Calu3 (cell line): Measurements from ENCODE around the gene SLC22A15. TPM values are rescaled to one million over a fixed set of nuclear protein-coding genes. Genes with fewer than 3 reads are reported as not detected.
"Not testable (repeated sequence)": the region's sequence is repeated elsewhere in the genome, so short reads cannot be mapped to it uniquely, and the experiment has no call there.

ENCODE experiments used
- BruUV-seq: library from RNA; stranded (reverse); fragments of 400-500 nt; replicated peaks from 2 replicates; lab custom pipeline; 2021; lab: Mats Ljungman, UMichigan
- CTCF ChIA-PET: fragments of 300-600 bp; sonication (Branson Sonifier 250); formaldehyde crosslinking; loops from one replicate; lab custom pipeline; 2022; ENCODE audit warnings: antibody characterized with exemption; lab: Charles Lee
- DNase-seq: peaks from one replicate; pipeline ENCODE4 v3.0.0; 2022
- H3K27ac Mint-ChIP-seq: one replicate; pipeline ENCODE4 v1.8.0; 2022; ENCODE audit warnings: mixed read lengths; ENCODE audit not compliant: unreplicated experiment
- H3K27me3 Mint-ChIP-seq: one replicate; pipeline ENCODE4 v1.8.0; 2022; ENCODE audit warnings: mixed read lengths; ENCODE audit not compliant: unreplicated experiment
- H3K36me3 Mint-ChIP-seq: one replicate; pipeline ENCODE4 v1.8.0; 2022; ENCODE audit warnings: mild to moderate bottlenecking, moderate library complexity, mixed read lengths; ENCODE audit not compliant: insufficient read depth, unreplicated experiment
- H3K4me1 Mint-ChIP-seq: one replicate; pipeline ENCODE4 v1.8.0; 2022; ENCODE audit warnings: mild to moderate bottlenecking, low read depth, mixed read lengths; ENCODE audit not compliant: unreplicated experiment
- H3K4me3 Mint-ChIP-seq: one replicate; pipeline ENCODE4 v1.8.0; 2022; ENCODE audit warnings: mild to moderate bottlenecking, low read depth, moderate library complexity, mixed read lengths; ENCODE audit not compliant: unreplicated experiment
- H3K9me3 Mint-ChIP-seq: one replicate; pipeline ENCODE4 v1.8.0; 2022; ENCODE audit warnings: low read depth, mixed read lengths; ENCODE audit not compliant: unreplicated experiment
- CTCF ChIP-seq: fragments of 200-600 bp; IDR thresholded peaks from one replicate; pipeline ENCODE4 v1.8.0; 2022; ENCODE audit warnings: antibody characterized with exemption; ENCODE audit not compliant: unreplicated experiment
- intact Hi-C: fragments of 100-400 bp; cut with micrococcal nuclease; formaldehyde crosslinking; loops from one replicate; pipeline ENCODE4 v1.10.0; 2022; ENCODE audit not compliant: unreplicated experiment
- total RNA-seq: library from RNA; stranded (reverse); gene quantifications from 2 replicates; pipeline ENCODE4 v1.2.3, GENCODE V29; 2022

Gene SLC22A15
- total RNA-seq, 1 experiment from 2014 or later, result 5.0 TPM

DNA sequence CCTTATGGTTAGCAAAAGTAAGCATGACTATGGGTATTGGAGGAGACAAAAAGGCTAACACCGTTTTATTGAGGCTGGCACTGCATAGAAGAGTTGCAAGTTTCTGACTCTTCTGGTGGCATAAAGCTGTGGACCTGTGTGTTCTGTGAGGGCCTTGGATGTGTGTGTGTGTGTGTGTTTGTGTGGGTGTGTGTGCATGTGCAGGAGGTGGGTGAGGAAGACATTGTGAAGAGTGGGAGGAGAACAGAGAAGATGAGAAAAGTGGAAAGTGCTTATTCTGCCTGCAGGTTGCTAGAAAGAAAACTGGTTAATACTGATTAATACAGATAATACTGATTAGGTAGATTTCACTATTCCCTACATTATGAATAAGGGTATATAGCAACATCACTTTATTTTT is 12.6 kb downstream of the SLC22A15 start:
- DNase-seq, result no peak
- no peaks in the 10 kb centered on the region for H3K27me3 Mint-ChIP-seq
- no peak for TF ChIP-seq CTCF
- intact Hi-C loops, result no loop called here
- no peaks in the 10 kb centered on the region for H3K9me3 Mint-ChIP-seq
- no peak overlapping the region for H3K4me3 Mint-ChIP-seq
- CTCF ChIA-PET, result no interaction called here
- no TSS peak for BruUV-seq
- H3K36me3 Mint-ChIP-seq, result peaks cover 5% of the 10 kb centered on the region
- H3K4me1 Mint-ChIP-seq, result no peaks in the 10 kb centered on the region
- no peak overlapping the region for H3K27ac Mint-ChIP-seq

DNA sequence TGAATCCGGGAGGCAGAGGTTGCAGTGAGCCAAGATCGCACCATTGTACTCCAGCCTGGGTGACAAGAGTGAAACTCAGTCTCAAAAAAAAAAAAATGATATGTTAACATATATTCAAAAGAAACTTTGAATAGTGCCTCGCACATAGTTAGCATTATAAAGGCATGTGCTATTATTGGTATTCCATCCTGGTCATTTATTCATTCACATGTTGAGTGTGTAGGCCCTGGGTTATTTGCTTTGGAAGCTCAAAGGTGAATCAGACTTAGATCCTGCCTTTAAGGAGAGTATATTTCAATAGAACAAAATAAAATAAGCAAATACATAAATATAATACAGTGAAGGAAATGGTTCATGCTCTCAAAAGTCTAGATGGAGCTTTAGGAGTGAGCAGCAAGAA is 13.4 kb downstream of the SLC22A15 start:
- no peak overlapping the region for H3K4me3 Mint-ChIP-seq
- no TSS peak for BruUV-seq
- DNase-seq, result no peak
- TF ChIP-seq CTCF, result no peak
- no peaks in the 10 kb centered on the region for H3K4me1 Mint-ChIP-seq
- CTCF ChIA-PET, result no interaction called here
- no peak overlapping the region for H3K27ac Mint-ChIP-seq
- H3K36me3 Mint-ChIP-seq, result peaks cover 9% of the 10 kb centered on the region
- intact Hi-C loops, result no loop called here
- no peaks in the 10 kb centered on the region for H3K9me3 Mint-ChIP-seq
- H3K27me3 Mint-ChIP-seq, result no peaks in the 10 kb centered on the region

DNA sequence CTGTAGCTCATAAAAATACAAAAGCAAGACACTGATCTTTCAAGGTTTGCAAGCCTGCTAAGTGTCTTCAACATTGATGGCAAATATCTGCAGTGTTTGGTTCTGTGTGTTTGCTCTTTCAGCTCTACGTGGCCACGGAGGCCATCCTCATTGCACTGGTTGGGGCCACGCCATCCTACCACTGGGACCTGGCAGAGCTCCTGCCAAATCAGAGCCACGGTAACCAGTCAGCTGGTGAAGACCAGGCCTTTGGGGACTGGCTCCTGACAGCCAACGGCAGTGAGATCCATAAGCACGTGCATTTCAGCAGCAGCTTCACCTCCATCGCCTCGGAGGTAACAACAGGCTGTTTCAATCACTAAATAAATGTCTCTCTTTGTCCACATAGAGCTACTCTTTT is 15.6 kb downstream of the SLC22A15 start:
- H3K27me3 Mint-ChIP-seq, result no peaks in the 10 kb centered on the region
- TF ChIP-seq CTCF, result no peak
- no TSS peak for BruUV-seq
- intact Hi-C loops, result no loop called here
- no peaks in the 10 kb centered on the region for H3K4me1 Mint-ChIP-seq
- H3K27ac Mint-ChIP-seq, result no peak overlapping the region
- no peak for DNase-seq
- H3K4me3 Mint-ChIP-seq, result no peak overlapping the region
- no peaks in the 10 kb centered on the region for H3K9me3 Mint-ChIP-seq
- CTCF ChIA-PET, result no interaction called here
- H3K36me3 Mint-ChIP-seq, result peaks cover 13% of the 10 kb centered on the region

DNA sequence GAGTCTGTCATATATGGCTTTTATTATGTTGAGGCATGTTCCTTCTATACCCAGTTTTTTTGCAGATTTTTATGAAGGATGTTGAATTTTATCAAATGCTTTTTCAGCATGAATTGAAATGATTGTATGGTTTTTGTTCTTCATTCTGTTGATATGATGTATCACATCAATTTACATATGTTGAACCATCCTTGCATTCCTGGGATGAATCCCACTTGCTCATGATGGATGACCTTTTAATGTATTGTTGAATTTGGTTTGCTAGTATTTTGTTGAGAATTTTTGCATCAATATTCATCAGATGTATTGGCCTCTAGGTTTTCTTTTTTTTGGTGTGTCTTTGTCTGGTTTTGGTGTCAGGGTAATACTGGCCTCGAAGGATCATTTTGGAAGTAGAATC is 21.6 kb downstream of the SLC22A15 start:
- H3K4me1 Mint-ChIP-seq, intact Hi-C loops, H3K27me3 Mint-ChIP-seq, DNase-seq, H3K9me3 Mint-ChIP-seq, H3K27ac Mint-ChIP-seq, CTCF ChIA-PET, BruUV-seq, H3K4me3 Mint-ChIP-seq: not testable (repeated sequence)
- H3K36me3 Mint-ChIP-seq, result peaks cover 18% of the 10 kb centered on the region

GRCh38 chr1:116001739-116002487 is 25.6 kb downstream of the SLC22A15 start:
- peaks cover 8% of the 10 kb centered on the region for H3K9me3 Mint-ChIP-seq
- intact Hi-C loops, result no loop called here
- H3K4me1 Mint-ChIP-seq, result peaks cover 8% of the 10 kb centered on the region
- no peak overlapping the region for H3K27ac Mint-ChIP-seq
- no TSS peak for BruUV-seq
- no peaks in the 10 kb centered on the region for H3K27me3 Mint-ChIP-seq
- no peak for TF ChIP-seq CTCF
- H3K4me3 Mint-ChIP-seq, result no peak overlapping the region
- CTCF ChIA-PET, result no interaction called here
- DNase-seq, result peak; percentile 5
- H3K36me3 Mint-ChIP-seq, result peaks cover 5% of the 10 kb centered on the region
